DND-41 (cell line): ENCODE data around the gene F13B.
A peak's percentile ranks its signal among the peaks of the same experiment; 100 is the strongest.

ENCODE experiments used
- ATAC-seq: fragments of 200-7000 bp; cut with Tn5 transposase; 3 replicates; pipeline ENCODE4 v1.9.1; 2021; ENCODE audit warnings: low read depth; ENCODE audit not compliant: insufficient read depth
- DNase-seq: peaks from one replicate; pipeline ENCODE4 v3.0.0-alpha.2; 2020
- H2AFZ ChIP-seq: 2 replicates; pipeline ENCODE4 v1.6.0; 2012; ENCODE audit warnings: low read depth, low read length
- H3K27ac ChIP-seq: 2 replicates; pipeline ENCODE4 v1.5.1; 2012; ENCODE audit warnings: low read length, inconsistent platforms
- H3K27me3 ChIP-seq: fragments of 200-600 bp; sonication (generic); 2 replicates; pipeline ENCODE4 v1.6.0; 2012; ENCODE audit warnings: low read length, mild to moderate bottlenecking, inconsistent platforms; ENCODE audit not compliant: insufficient read depth, poor library complexity
- H3K36me3 ChIP-seq: 2 replicates; pipeline ENCODE4 v1.5.1; 2012; ENCODE audit warnings: low read length, inconsistent platforms; ENCODE audit not compliant: insufficient read depth
- H3K4me1 ChIP-seq: 2 replicates; pipeline ENCODE4 v1.5.1; 2012; ENCODE audit warnings: mild to moderate bottlenecking, low read length; ENCODE audit not compliant: insufficient read depth
- H3K4me2 ChIP-seq: 2 replicates; pipeline ENCODE4 v1.6.0; 2012; ENCODE audit warnings: mild to moderate bottlenecking, moderate library complexity, low read length, inconsistent platforms; ENCODE audit not compliant: insufficient read depth
- H3K4me3 ChIP-seq, 2 experiments: fragments of 200-600 bp in 1 of 2; shearing (Covaris generic) in 1 of 2; 2 replicates each; pipeline ENCODE4 v1.5.1; 2012 to 2016; ENCODE audit warnings: inconsistent platforms in 2 of 2, low read length in 2 of 2, mild to moderate bottlenecking in 2 of 2, low read depth in 1 of 2, moderate library complexity in 1 of 2
- H3K79me2 ChIP-seq: 2 replicates; pipeline ENCODE4 v1.6.0; 2012; ENCODE audit warnings: low read length, inconsistent platforms; ENCODE audit not compliant: insufficient read depth
- H3K9ac ChIP-seq: 2 replicates; pipeline ENCODE4 v1.6.0; 2012; ENCODE audit warnings: low read depth, mild to moderate bottlenecking, inconsistent platforms, low read length, moderate library complexity
- H3K9me3 ChIP-seq: 2 replicates; pipeline ENCODE4 v1.5.1; 2012; ENCODE audit warnings: low read length, moderate library complexity, mild to moderate bottlenecking, inconsistent platforms; ENCODE audit not compliant: insufficient read depth, severe bottlenecking
- H4K20me1 ChIP-seq: 2 replicates; pipeline ENCODE4 v1.6.0; 2012; ENCODE audit warnings: low read length; ENCODE audit not compliant: insufficient read depth
- EZH2 ChIP-seq: IDR thresholded peaks from 3 replicates; pipeline ENCODE4 v1.6.1; 2012; ENCODE audit warnings: borderline replicate concordance, low read depth, mild to moderate bottlenecking, moderate library complexity, low read length, inconsistent platforms; ENCODE audit not compliant: severe bottlenecking
- TF ChIP-seq, protein P1 (sequence below): IDR thresholded peaks from 2 replicates; pipeline ENCODE4 v1.5.1; 2012; ENCODE audit warnings: borderline replicate concordance, low read length, moderate library complexity, mild to moderate bottlenecking; ENCODE audit not compliant: poor library complexity, severe bottlenecking; ENCODE audit errors: extremely low read depth

The F13B gene

DNA sequence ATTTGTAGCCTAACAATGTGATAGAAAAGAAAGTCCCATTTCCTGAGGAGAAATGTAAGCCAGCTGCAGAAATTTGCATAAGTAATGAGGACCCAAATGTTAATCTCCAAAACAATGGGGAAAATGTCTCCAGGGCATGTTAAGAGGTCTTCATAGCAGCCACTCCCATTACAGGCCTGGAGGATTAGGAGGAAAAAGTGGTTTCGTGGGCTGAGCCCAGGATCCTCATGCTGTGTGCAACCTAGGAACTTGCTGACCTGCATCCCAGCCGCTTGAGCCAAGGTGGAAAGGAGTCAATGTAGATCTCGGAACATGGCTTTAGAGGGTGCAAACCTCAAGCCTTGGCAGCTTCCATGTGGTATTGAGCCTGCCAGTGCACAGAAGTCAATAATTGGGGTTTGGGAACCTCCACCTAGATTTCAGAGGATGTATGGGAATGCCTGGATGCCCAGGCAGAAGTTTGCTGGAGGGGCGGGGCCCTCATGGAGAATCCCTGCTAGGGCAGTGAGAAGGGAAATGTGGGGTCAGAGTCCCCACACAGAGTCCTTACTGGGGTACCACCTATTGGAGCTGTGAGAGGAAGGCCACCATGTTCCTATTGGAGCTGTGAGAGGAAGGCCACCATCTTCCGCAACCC lies 14.2 kb upstream of the F13B start:
- H3K9me3 ChIP-seq = peaks cover 43% of the 10 kb centered on the region
- no peak overlapping the region for H3K4me3 ChIP-seq
- no peak overlapping the region for H3K9ac ChIP-seq
- no peaks in the 10 kb centered on the region for H3K27me3 ChIP-seq
- H3K36me3 ChIP-seq = peaks cover 48% of the 10 kb centered on the region
- ATAC-seq (peak; percentile 41; the same call in 2 of the 3 replicates), DNase-seq (no peak)
- H4K20me1 ChIP-seq = no peaks in the 10 kb centered on the region
- H3K27ac ChIP-seq = no peak overlapping the region
- no peak overlapping the region for H3K4me2 ChIP-seq
- H2AFZ ChIP-seq = no peak overlapping the region
- TF ChIP-seq, protein P1, sequence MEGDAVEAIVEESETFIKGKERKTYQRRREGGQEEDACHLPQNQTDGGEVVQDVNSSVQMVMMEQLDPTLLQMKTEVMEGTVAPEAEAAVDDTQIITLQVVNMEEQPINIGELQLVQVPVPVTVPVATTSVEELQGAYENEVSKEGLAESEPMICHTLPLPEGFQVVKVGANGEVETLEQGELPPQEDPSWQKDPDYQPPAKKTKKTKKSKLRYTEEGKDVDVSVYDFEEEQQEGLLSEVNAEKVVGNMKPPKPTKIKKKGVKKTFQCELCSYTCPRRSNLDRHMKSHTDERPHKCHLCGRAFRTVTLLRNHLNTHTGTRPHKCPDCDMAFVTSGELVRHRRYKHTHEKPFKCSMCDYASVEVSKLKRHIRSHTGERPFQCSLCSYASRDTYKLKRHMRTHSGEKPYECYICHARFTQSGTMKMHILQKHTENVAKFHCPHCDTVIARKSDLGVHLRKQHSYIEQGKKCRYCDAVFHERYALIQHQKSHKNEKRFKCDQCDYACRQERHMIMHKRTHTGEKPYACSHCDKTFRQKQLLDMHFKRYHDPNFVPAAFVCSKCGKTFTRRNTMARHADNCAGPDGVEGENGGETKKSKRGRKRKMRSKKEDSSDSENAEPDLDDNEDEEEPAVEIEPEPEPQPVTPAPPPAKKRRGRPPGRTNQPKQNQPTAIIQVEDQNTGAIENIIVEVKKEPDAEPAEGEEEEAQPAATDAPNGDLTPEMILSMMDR = no peak
- TF ChIP-seq EZH2 = no peak
- H3K79me2 ChIP-seq = no peaks in the 10 kb centered on the region
- no peaks in the 10 kb centered on the region for H3K4me1 ChIP-seq

DNA sequence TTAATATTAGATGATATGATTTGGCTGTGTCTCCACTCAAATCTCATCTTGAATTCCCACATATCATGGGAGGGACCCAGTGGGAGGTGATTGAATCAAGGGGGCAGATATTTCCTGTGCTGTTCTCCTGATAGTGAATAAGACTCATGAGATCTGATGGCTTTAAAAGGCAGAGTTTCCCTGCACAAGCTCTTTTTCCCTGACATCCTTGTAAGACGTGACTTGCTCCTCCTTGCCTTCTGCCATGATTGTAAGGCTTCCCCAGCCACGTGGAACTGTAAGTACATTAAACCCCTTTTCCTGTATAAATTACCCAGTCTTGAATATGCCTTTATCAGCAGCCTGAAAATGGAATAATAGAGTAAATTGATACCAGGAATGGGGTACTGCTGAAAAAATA lies 13.3 kb upstream of the F13B start:
- no peaks in the 10 kb centered on the region for H4K20me1 ChIP-seq
- peaks cover 39% of the 10 kb centered on the region for H3K36me3 ChIP-seq
- H3K4me1 ChIP-seq = no peaks in the 10 kb centered on the region
- H3K27ac ChIP-seq = no peak overlapping the region
- no peaks in the 10 kb centered on the region for H3K79me2 ChIP-seq
- no peak overlapping the region for H3K4me3 ChIP-seq
- H3K4me2 ChIP-seq = no peak overlapping the region
- H3K27me3 ChIP-seq = no peaks in the 10 kb centered on the region
- TF ChIP-seq, protein P1 = no peak
- no peak for TF ChIP-seq EZH2
- no peak for DNase-seq
- H3K9me3 ChIP-seq = peaks cover 37% of the 10 kb centered on the region
- H3K9ac ChIP-seq = no peak overlapping the region
- ATAC-seq = no peak; the same call in 2 of the 3 replicates
- no peak overlapping the region for H2AFZ ChIP-seq

DNA sequence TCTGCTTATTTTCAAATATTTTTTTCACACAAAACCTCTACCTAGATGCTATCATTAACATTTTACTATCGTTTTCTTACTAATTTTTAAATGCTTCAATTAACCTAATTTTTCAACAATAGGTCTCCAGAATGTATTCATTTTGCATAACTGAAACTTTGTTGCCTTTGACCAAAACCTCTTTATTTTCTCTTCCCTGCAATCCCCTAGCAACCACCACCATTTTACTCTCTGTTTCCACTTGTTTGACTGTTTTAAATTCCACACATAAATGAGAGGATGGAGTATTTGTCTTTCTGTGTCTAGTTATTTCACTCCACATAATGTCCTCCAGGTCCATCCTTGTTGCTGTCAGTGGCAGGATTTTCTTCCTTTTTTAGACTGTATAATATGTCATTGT lies 9.5 kb upstream of the F13B start:
- no peaks in the 10 kb centered on the region for H3K4me1 ChIP-seq

More for the DNA sequence above, 9.5 kb upstream of the F13B start:
- no peaks in the 10 kb centered on the region for H4K20me1 ChIP-seq
- no peak overlapping the region for H3K27ac ChIP-seq
- H3K4me3 ChIP-seq = no peak overlapping the region
- no peak overlapping the region for H2AFZ ChIP-seq
- no peak overlapping the region for H3K4me2 ChIP-seq
- H3K9ac ChIP-seq = no peak overlapping the region
- TF ChIP-seq, protein P1 = no peak
- TF ChIP-seq EZH2 = no peak
- H3K9me3 ChIP-seq = peaks cover 6% of the 10 kb centered on the region
- 0 out of 2 replicates have a peak, but pooled peaks cover 2% of the 10 kb centered on the region for H3K36me3 ChIP-seq
- H3K27me3 ChIP-seq = no peaks in the 10 kb centered on the region
- ATAC-seq (no peak), DNase-seq (no peak)
- no peaks in the 10 kb centered on the region for H3K79me2 ChIP-seq
